IPS-15b (cell line): ENCODE measurements around the gene ZNF691.

ENCODE experiments used
- H3K27me3 ChIP-seq: one replicate; pipeline ENCODE4 v1.6.1; 2013; ENCODE audit warnings: low read length; ENCODE audit not compliant: control insufficient read depth, insufficient read depth
- H3K36me3 ChIP-seq: one replicate; pipeline ENCODE4 v1.6.1; 2013; ENCODE audit warnings: low read length; ENCODE audit not compliant: control insufficient read depth, insufficient read depth
- H3K4me1 ChIP-seq: one replicate; pipeline ENCODE4 v1.6.1; 2013; ENCODE audit warnings: mild to moderate bottlenecking, low read length; ENCODE audit not compliant: control insufficient read depth, insufficient read depth
- H3K4me3 ChIP-seq: one replicate; pipeline ENCODE4 v1.5.1; 2013; ENCODE audit warnings: low read depth, low read length
- H3K9ac ChIP-seq: one replicate; pipeline ENCODE4 v1.6.1; 2013; ENCODE audit warnings: low read depth, mild to moderate bottlenecking, low read length
- H3K9me3 ChIP-seq: one replicate; pipeline ENCODE4 v1.6.1; 2013; ENCODE audit warnings: mild to moderate bottlenecking, low read length; ENCODE audit not compliant: control insufficient read depth, insufficient read depth

Gene ZNF691

DNA sequence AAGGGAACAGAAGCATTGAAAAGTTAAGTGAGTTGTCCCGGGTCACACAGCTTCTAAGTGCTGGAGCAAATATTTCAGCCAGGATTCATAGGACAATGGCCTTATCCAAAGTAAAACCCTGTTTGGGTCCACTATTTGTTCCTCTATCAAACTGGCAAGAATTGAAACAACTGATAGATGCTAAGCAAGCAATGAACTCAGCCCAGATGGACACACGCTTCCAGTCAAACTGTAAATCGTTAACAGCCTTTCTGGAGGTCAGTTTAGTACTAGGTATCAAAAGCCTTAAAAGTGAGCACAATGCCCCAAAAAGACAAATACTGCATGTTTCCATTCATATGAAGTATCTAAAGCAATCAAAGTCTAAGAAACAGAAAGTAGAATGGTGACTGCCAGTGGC, 28.4 kb upstream of the ZNF691 start:
- no peaks in the 10 kb centered on the region for H3K9me3 ChIP-seq
- peaks cover 3% of the 10 kb centered on the region for H3K4me1 ChIP-seq
- H3K4me3 ChIP-seq, result no peak overlapping the region
- H3K9ac ChIP-seq, result no peak overlapping the region
- no peaks in the 10 kb centered on the region for H3K36me3 ChIP-seq
- no peaks in the 10 kb centered on the region for H3K27me3 ChIP-seq

GRCh38 chr1:42820813-42821212, 25.6 kb upstream of the ZNF691 start:
- no peak overlapping the region for H3K9ac ChIP-seq
- no peaks in the 10 kb centered on the region for H3K36me3 ChIP-seq
- H3K4me1 ChIP-seq, result peaks cover 5% of the 10 kb centered on the region
- no peaks in the 10 kb centered on the region for H3K27me3 ChIP-seq
- no peaks in the 10 kb centered on the region for H3K9me3 ChIP-seq
- H3K4me3 ChIP-seq, result no peak overlapping the region

- no peaks in the 10 kb centered on the region for H3K9me3 ChIP-seq
- H3K27me3 ChIP-seq, result no peaks in the 10 kb centered on the region
- H3K36me3 ChIP-seq, result no peaks in the 10 kb centered on the region
- H3K4me1 ChIP-seq, result peaks cover 5% of the 10 kb centered on the region
- no peak overlapping the region for H3K4me3 ChIP-seq
- no peak overlapping the region for H3K9ac ChIP-seq
Measured at GRCh38 chr1:42821690-42822089, 24.7 kb upstream of the ZNF691 start.

DNA sequence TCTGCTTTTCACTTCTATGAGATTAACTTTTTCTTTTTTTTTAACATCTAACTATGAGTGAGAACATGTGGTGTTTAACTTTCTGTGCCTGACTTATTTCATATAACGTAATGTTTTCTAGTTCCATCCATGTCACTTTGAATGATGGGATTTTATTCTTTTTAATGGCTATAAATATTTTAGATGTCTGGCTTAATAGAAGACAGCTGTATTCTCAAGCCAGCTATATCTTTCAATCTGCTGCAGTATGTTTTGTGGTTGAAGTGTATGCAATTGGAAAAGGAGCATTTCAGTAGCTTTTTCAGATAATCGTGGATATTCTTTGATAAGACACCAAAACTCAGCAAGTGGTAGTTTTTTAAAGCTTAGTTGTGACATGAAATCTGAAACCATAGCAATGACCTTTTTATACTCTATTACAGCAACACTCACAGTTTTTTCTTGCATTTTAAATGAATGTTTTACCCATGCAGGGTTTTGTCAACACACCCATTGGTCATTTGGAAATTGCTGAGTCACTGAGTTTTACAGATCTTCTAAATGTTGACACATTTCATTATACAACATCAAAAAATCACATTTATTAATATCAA, 23.5 kb upstream of the ZNF691 start:
- Histone ChIP-seq H3K9ac (no peak overlapping the region), H3K27me3 (no peaks in the 10 kb centered on the region), H3K36me3 (no peaks in the 10 kb centered on the region)

GRCh38 chr1:42824481-42825035, 21.9 kb upstream of the ZNF691 start:
- H3K4me1 ChIP-seq, result peaks cover 3% of the 10 kb centered on the region
- H3K4me3 ChIP-seq, result no peak overlapping the region
- H3K9me3 ChIP-seq, result no peaks in the 10 kb centered on the region
- H3K27me3 ChIP-seq, result no peaks in the 10 kb centered on the region
- H3K9ac ChIP-seq, result no peak overlapping the region
- H3K36me3 ChIP-seq, result no peaks in the 10 kb centered on the region

More for the DNA sequence above, 23.5 kb upstream of the ZNF691 start:
- Histone ChIP-seq H3K4me1 (peaks cover 3% of the 10 kb centered on the region), H3K4me3 (no peak overlapping the region), H3K9me3 (no peaks in the 10 kb centered on the region)

- Histone ChIP-seq H3K27me3 (no peaks in the 10 kb centered on the region), H3K36me3 (no peaks in the 10 kb centered on the region), H3K4me3 (no peak overlapping the region), H3K9me3 (no peaks in the 10 kb centered on the region), H3K9ac (no peak overlapping the region), H3K4me1 (peaks cover 3% of the 10 kb centered on the region)
Measured at GRCh38 chr1:42825036-42825851, 21.2 kb upstream of the ZNF691 start.

GRCh38 chr1:42830631-42831030, 15.8 kb upstream of the ZNF691 start:
- Histone ChIP-seq H3K9ac (no peak overlapping the region), H3K4me1 (no peaks in the 10 kb centered on the region), H3K9me3 (no peaks in the 10 kb centered on the region), H3K4me3 (no peak overlapping the region), H3K36me3 (no peaks in the 10 kb centered on the region), H3K27me3 (no peaks in the 10 kb centered on the region)

DNA sequence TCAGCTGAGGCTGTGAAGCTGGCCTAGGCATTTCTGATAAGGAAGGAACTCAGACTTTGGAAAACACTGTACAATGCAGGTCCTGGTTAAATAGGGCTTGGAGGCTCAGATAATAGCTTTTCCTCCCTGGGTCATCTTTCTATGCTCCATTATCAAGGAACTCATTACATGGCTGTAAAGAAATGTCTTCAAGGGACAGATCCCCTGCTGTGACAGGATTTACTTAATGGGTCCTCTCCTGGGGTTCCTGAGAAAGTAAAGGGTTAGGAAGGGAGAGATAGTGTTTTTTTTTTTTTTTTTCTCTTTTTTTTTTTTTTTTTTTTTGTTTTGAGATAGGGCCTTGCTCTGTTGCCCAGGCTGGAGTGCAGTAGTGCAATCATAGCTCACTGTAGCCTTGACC, 15.1 kb upstream of the ZNF691 start:
- H3K27me3 ChIP-seq, result no peaks in the 10 kb centered on the region
- H3K4me3 ChIP-seq, result no peak overlapping the region
- H3K9me3 ChIP-seq, result no peaks in the 10 kb centered on the region
- no peaks in the 10 kb centered on the region for H3K36me3 ChIP-seq
- H3K4me1 ChIP-seq, result no peaks in the 10 kb centered on the region
- no peak overlapping the region for H3K9ac ChIP-seq

- Histone ChIP-seq H3K4me3 (no peak overlapping the region), H3K27me3 (no peaks in the 10 kb centered on the region), H3K36me3 (no peaks in the 10 kb centered on the region), H3K9me3 (no peaks in the 10 kb centered on the region), H3K9ac (no peak overlapping the region), H3K4me1 (no peaks in the 10 kb centered on the region)
Measured at GRCh38 chr1:42832641-42833240, 13.7 kb upstream of the ZNF691 start.

DNA sequence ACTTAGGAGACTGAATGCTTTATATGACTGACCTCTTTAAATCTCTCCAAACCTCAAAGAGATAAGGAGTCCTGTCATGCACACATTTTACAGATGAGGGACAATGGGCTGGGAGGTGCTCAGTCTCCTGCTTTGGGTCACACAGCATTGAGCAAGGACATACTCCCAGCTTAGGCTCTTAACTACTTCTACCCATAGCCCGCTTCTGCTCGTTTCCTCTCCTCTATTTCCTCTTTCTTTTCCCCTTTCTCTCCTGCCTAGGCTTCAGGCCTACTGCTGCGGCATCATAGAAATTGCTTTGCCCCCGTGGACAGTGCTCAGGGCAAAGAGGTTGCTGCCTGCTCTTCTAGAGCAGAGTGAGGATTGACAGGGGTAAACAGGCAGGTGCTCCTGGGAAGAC, 12.4 kb upstream of the ZNF691 start:
- H3K27me3 ChIP-seq, result no peaks in the 10 kb centered on the region
- H3K4me1 ChIP-seq, result no peaks in the 10 kb centered on the region
- H3K9ac ChIP-seq, result no peak overlapping the region
- H3K4me3 ChIP-seq, result no peak overlapping the region
- no peaks in the 10 kb centered on the region for H3K9me3 ChIP-seq
- H3K36me3 ChIP-seq, result no peaks in the 10 kb centered on the region

- Histone ChIP-seq H3K9ac (no peak overlapping the region), H3K36me3 (no peaks in the 10 kb centered on the region), H3K4me1 (no peaks in the 10 kb centered on the region), H3K9me3 (no peaks in the 10 kb centered on the region), H3K4me3 (no peak overlapping the region), H3K27me3 (no peaks in the 10 kb centered on the region)
Measured at GRCh38 chr1:42834803-42835202, 11.6 kb upstream of the ZNF691 start.

- Histone ChIP-seq H3K36me3 (no peaks in the 10 kb centered on the region), H3K4me3 (no peak overlapping the region), H3K27me3 (no peaks in the 10 kb centered on the region)
Measured at GRCh38 chr1:42835422-42835821, 11.0 kb upstream of the ZNF691 start.

More at GRCh38 chr1:42835422-42835821, 11.0 kb upstream of the ZNF691 start:
- H3K9ac ChIP-seq, result no peak overlapping the region
- H3K4me1 ChIP-seq, result no peaks in the 10 kb centered on the region
- no peaks in the 10 kb centered on the region for H3K9me3 ChIP-seq
